ENCODE results near the gene KRTAP5-3.

The KRTAP5-3 gene

DNA sequence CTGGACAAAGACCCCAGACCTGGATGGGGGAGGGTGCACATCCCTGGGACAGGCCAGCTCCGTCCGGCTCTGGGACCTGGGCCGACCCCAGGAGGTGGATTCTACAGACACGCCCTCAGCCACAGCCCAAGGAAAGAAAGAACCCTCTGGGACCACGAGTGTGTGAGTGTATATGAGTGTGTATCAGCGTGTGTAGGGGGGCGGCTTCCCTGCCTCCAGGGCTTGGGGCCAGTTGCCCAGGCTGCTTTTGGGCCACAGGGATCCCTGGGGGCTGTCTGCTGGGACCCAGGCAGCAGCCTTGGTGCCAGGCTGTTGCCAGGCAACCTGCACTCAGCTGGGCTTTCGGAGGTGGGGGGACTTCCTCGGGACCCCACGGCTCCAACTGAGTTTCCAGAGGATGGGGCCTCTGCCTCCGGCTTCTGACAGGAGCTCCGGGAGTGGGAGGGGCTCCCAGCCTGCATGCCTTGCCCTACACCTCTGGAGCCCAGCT, 45.1 kb downstream of the KRTAP5-3 start:
- DNase-seq = no peak

DNA sequence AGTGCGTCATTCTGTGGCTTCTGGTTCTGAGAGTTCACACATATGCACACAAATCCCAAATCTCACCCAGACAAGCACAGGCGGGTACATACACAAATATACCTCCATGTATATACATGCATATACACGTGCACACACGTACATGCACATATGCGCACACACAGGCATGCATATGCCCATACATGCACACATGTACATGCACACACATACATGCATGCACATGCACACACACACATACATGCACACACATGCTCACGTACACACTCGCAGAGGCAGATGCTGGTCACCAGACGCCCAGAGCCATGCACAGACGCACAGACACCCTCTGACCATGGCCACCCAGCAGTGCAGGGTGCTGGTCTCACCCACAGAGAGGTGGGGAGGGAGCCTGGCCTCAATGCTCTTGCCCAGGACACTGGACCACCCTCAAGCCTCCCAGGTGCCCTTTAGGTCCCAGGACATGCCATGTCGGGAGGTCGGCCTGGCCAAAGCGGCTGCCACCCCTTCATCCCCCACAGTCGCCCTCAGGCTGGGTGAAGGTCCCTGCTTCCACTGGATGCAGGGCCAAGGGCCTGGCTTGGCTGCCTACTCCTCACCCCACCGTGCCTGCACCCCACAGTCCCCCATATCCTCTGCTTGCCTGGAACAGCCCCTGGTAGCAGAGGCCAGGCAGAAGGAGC, 45.7 kb downstream of the KRTAP5-3 start:
- no peak for DNase-seq

DNA sequence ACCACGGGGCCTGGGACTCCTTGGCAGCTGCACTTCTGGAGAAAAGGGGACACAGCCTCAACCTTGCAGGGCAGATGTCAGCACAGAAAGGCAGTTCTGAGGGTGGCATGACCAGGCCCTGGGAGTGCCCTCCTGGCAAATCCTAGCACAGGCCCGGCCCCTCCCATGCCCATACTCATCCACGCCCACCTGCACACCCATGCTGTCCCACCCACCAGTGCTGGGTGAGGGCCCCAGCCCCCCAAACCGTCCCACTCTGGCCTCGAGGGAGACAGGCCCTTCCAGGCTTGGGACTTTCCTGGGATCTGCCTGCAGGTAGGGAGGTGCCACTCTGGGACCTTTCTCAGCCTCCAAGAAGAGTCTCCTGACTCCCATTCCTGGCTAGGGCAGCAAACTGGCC, 46.3 kb downstream of the KRTAP5-3 start:
- no peak for DNase-seq

DNA sequence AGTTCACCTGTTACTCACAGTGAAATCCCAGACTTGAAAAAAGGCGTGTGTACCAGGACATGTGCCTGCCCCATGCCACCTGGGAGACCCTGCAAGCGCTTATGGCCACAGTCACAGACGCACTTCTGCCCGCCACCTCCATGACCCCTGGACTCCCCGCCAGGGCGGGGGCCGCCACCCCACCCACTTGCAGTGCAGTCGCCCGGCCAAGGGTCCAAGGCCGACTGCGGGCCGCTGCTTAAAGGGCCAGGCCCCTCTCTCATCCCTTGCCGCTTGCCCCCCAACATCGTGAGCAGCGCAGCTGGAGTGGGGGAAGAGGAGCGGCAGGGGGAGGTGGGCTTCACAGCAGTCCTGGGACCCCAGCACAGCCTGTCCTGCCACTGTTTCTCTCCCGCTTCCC, 47.0 kb downstream of the KRTAP5-3 start:
- no peak for DNase-seq

DNA sequence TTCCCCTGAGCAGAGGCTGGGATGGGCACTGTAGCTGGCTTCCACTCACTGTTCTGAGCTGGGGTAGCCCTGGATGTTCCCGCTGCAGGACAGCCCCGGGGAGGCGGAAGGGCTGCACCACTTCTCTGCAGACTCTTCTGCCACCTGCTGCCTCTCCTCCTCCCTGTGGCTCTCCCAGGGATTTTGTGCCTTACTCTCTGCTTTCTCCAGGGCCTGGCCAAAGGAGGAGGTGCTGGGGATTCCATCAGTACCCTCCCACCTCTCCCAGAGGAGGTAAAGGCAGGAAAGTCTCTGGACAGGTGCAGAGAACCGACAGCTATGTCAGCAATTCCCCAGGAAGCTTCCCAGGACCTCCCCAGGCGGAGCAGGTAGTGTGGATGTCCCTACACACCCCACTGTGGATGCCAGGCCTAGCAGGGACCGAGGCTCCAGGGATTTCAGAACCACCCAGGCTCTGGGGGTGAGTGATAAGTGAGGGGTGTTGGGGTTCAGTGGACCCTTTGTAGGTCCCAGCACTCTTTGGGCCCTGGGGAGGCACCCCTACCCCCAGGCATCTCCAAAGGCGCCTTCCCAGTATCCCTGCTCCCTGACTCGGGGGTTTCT, 47.5 kb downstream of the KRTAP5-3 start:
- DNase-seq = no peak

DNA sequence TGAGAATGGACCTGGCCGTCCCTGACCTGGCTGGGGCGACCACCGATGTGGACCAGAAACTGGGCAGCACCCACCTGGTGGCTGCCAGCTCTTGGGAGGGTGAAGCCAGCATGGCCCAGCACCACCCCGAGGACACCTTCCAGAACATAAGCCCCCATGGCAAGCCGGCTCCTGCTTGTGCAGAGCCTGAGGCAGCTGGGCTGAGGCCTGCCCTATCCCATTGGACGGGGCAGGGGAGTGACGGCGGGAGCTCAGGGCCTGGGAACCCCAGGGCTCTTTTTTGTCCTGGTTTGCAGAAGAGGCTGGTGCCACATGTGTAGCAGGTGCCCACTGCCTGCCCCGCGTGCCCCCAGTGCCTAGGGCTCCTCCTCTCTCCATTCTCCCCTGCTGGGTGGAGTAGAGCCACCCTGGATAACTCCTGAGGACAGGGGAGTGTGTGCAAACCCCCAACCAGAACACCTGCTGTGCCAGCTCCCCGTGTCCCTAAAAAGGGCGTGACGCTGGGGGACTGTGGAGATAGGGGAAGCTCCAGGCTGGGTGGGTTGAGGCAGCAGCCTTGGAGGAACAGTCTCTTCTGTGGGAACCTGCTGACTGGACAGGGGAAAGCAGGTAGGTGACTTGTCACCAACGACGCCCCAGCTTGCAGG, 48.1 kb downstream of the KRTAP5-3 start:
- DNase-seq = no peak

DNA sequence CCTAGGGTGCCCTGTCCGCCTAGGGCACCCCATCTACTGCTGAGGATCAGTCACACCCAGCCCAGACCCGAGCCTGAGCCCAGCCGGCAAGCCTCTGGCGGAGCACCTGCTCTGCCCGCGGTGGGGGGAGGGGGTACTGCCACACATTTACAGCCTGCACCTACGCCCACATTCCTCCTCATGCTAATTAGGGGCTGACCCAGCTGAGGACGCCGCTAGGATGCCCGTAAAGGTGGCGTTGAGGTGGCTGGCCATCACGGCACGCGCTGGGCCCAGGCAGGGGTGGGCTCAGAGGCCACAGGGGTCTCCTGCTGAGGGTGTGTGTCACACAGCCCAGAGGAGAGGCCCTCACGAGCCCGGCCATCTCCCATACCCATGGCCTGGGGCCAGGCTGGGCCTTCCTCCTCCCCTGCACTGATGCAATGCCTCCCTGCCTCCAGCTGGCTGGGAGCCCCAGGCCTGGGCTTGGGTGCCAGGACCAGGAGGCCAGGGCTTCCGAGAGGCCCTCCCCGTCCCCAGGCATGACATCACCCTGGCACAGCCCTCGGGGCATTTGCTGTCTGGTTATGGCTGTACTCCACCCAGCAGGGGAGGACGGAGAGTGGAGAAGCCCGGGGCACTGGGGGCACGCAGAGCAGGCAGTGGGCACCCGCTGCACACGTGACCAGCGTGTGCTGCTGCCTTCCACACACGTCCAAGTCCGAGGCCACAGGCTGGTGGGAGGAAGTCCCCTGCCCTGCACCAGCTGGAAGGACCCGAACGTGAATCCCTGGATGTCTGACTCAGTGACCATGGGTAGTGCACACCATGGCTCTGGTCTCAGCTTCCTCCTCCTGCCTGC, 48.9 kb downstream of the KRTAP5-3 start:
- DNase-seq = peak; percentile 28

DNA sequence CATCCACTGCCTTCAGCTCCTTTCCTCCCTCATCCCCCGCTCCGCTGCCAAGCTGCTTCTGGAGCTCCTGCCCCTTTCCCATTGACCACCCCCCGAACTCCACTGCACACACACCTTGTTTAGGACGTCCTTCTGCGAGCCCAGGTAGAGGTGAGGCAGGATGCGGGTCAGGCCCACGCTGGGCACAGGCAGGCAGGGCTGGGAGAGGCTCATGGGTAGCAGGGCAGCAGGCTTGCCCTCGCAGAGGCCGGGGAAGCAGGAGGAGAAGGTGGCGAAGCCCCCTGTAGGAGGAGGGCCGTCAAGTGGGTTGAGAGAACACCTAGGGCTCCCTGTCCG, 49.5 kb downstream of the KRTAP5-3 start:
- no peak for DNase-seq

DNA sequence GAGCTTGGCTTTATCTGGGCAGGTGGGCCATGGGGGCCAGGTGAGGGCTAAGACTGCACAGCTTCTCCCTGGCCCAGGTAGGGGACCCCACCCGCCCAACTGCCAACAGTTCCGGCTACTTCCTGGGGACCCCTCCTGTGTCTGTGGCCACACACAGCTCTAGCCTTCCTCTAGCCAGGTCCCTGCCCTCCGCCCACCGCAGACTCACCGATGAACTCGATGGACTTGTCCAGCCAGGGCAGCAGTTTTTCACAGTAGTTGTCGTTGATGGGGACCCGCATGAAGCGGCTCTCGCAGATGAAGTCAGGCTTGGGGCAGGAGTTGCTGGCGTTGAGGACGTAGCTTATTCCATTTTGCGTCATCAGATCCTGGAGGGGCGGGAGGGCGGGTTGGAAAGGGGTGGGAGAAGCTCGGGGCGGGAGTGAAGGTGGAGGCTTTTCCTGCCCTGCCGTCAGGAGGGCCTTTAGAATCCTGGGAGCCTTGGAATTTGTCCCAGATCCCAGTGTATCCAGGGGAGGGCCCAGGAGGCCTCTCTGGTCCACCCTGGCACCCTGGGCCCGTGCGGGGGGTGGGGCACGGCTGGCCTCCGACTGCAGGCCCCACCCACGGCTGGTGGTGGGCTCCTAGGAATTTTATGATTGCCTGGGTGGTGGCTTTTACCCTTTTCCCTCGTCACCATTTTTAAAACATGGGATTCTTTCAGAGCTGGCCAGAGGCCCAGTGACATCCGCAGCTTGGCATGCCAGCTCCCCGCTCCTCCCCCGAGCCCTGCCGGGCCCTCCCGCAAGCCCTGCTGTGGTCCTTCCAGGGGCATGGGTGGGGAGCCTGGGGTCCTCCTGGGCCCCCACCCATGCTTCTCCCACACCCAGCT, 50.1 kb downstream of the KRTAP5-3 start:
- DNase-seq = no peak
